Kidney epithelial cell (primary cell): ENCODE results near the gene GRID2. TPM values are rescaled to one million over a fixed set of nuclear protein-coding genes. Genes with fewer than 3 reads are reported as not detected.

ENCODE experiments used
- DNase-seq: peaks from one replicate; pipeline ENCODE4 v3.0.0-alpha.2; 2010; ENCODE audit warnings: low read depth
- H3K27me3 ChIP-seq: 2 replicates; pipeline ENCODE4 v1.6.0; 2011; ENCODE audit warnings: low read length; ENCODE audit not compliant: control insufficient read depth, insufficient read depth
- H3K36me3 ChIP-seq: 2 replicates; pipeline ENCODE4 v1.5.1; 2011; ENCODE audit warnings: low read length; ENCODE audit not compliant: control insufficient read depth, insufficient read depth
- H3K4me3 ChIP-seq: 2 replicates; pipeline ENCODE4 v1.5.1; 2011; ENCODE audit warnings: low read depth, mild to moderate bottlenecking, control low read depth, low read length
- total RNA-seq: library from RNA; depleted of rRNA; stranded (reverse); fragments of >200 nt; gene quantifications from 2 replicates; pipeline ENCODE4 v1.2.3, GENCODE V29; 2015
- TF ChIP-seq, protein P1 (sequence below): IDR thresholded peaks from 2 replicates; pipeline ENCODE4 v1.5.1; 2011; ENCODE audit warnings: mild to moderate bottlenecking, moderate library complexity, low read length, control low read depth, inconsistent platforms; ENCODE audit not compliant: insufficient read depth, poor library complexity, severe bottlenecking

The GRID2 gene
- total RNA-seq, 1 donor from 2014 or later: not detected

GRCh38 chr4:92825791-92826190, 522.0 kb downstream of the GRID2 start:
- H3K27me3 ChIP-seq: no peaks in the 10 kb centered on the region
- no peak for DNase-seq
- H3K36me3 ChIP-seq: no peaks in the 10 kb centered on the region
- no peak overlapping the region for H3K4me3 ChIP-seq
- TF ChIP-seq, protein P1, sequence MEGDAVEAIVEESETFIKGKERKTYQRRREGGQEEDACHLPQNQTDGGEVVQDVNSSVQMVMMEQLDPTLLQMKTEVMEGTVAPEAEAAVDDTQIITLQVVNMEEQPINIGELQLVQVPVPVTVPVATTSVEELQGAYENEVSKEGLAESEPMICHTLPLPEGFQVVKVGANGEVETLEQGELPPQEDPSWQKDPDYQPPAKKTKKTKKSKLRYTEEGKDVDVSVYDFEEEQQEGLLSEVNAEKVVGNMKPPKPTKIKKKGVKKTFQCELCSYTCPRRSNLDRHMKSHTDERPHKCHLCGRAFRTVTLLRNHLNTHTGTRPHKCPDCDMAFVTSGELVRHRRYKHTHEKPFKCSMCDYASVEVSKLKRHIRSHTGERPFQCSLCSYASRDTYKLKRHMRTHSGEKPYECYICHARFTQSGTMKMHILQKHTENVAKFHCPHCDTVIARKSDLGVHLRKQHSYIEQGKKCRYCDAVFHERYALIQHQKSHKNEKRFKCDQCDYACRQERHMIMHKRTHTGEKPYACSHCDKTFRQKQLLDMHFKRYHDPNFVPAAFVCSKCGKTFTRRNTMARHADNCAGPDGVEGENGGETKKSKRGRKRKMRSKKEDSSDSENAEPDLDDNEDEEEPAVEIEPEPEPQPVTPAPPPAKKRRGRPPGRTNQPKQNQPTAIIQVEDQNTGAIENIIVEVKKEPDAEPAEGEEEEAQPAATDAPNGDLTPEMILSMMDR: no peak

GRCh38 chr4:92830771-92831170, 527.0 kb downstream of the GRID2 start:
- DNase-seq: no peak
- no peaks in the 10 kb centered on the region for H3K27me3 ChIP-seq
- TF ChIP-seq, protein P1: no peak

DNA sequence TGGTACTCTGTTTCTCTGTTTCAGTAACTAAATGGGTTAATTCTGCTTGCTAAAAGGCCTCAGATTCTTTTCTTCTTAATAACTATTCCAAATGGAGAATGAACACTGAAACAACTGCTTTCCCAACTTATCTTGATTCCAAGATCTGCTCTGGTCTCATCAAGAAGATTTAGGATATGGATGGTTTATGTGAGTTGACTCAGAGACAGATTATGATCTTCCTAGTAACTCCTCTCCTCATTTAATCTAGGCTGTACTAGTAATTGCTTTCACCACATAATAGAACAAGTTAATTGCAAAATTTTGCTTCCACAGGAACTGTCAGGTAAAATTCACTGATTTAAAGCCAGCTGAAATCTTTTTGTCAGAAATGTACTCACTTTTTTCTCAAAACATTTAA, 537.1 kb downstream of the GRID2 start:
- no peak for DNase-seq
- Histone ChIP-seq H3K36me3 (no peaks in the 10 kb centered on the region), H3K4me3 (no peak overlapping the region), H3K27me3 (no peaks in the 10 kb centered on the region)
- TF ChIP-seq, protein P1: no peak

More at GRCh38 chr4:92830771-92831170, 527.0 kb downstream of the GRID2 start:
- Histone ChIP-seq H3K4me3 (no peak overlapping the region), H3K36me3 (no peaks in the 10 kb centered on the region)

GRCh38 chr4:92843784-92844183, 540.0 kb downstream of the GRID2 start:
- no peaks in the 10 kb centered on the region for H3K27me3 ChIP-seq
- no peak overlapping the region for H3K4me3 ChIP-seq
- DNase-seq: no peak
- H3K36me3 ChIP-seq: no peaks in the 10 kb centered on the region
- TF ChIP-seq, protein P1: no peak

GRCh38 chr4:92847026-92847425, 543.3 kb downstream of the GRID2 start:
- no peaks in the 10 kb centered on the region for H3K36me3 ChIP-seq
- no peaks in the 10 kb centered on the region for H3K27me3 ChIP-seq
- no peak overlapping the region for H3K4me3 ChIP-seq
- TF ChIP-seq, protein P1: no peak
- DNase-seq: no peak

- H3K27me3 ChIP-seq: no peaks in the 10 kb centered on the region
- no peak for DNase-seq
- TF ChIP-seq, protein P1: no peak
- no peak overlapping the region for H3K4me3 ChIP-seq
- H3K36me3 ChIP-seq: no peaks in the 10 kb centered on the region
Observed at GRCh38 chr4:92862509-92862908, 558.7 kb downstream of the GRID2 start.
